ENCODE measurements around the gene CWF19L1. TPM values are rescaled to one million over a fixed set of nuclear protein-coding genes. Genes with fewer than 3 reads are reported as not detected.

Gene CWF19L1
- total RNA-seq, 1 donor from 2014 or later = 25.0 TPM

DNA sequence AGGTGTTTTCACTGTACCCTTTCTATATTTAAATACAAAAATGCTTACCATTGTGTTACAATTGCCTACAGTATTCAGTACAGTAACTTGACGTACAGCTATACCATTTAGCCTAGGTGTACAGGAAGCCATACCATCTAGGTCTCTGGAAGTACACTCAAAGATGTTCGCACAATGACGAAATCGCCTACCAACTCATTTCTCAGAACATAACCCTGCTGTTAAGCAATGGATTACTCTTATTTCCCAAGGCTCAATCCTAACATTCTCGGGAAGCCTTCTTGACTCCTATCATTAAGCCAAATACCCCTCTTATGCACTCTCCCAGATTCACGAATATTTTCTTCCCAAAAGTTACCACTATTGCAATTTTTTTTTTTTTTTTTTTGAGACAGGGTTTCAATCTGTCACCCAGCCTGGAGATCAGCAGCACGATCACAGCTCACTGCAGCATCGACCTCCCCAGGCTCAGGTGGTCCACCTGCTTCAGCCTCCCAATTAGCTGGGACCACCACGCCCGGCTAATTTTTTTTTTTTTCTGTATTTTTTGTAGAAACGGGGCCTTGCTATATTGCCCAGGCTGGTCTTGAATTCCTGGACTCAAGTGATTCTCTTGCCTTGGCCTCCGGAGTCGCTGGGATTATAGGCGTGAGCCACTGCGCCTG is 1.5 kb downstream of the CWF19L1 start:
- TF ChIP-seq, protein P1, sequence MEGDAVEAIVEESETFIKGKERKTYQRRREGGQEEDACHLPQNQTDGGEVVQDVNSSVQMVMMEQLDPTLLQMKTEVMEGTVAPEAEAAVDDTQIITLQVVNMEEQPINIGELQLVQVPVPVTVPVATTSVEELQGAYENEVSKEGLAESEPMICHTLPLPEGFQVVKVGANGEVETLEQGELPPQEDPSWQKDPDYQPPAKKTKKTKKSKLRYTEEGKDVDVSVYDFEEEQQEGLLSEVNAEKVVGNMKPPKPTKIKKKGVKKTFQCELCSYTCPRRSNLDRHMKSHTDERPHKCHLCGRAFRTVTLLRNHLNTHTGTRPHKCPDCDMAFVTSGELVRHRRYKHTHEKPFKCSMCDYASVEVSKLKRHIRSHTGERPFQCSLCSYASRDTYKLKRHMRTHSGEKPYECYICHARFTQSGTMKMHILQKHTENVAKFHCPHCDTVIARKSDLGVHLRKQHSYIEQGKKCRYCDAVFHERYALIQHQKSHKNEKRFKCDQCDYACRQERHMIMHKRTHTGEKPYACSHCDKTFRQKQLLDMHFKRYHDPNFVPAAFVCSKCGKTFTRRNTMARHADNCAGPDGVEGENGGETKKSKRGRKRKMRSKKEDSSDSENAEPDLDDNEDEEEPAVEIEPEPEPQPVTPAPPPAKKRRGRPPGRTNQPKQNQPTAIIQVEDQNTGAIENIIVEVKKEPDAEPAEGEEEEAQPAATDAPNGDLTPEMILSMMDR (IDR thresholded peaks at IDR 0.05; ENCODE audit: insufficient read depth, low read length, severe bottlenecking) = no peak
- H3K4me3 ChIP-seq (ENCODE audit: low read depth, low read length) = no peak overlapping the region
- FAIRE-seq = no peak
- DNase-seq (ENCODE audit: low read depth) = no peak
- H3K27me3 ChIP-seq (ENCODE audit: control insufficient read depth, insufficient read depth, low read length) = no peaks in the 10 kb centered on the region
- no peaks in the 10 kb centered on the region for H3K36me3 ChIP-seq (ENCODE audit: control insufficient read depth, insufficient read depth, low read length)

- TF ChIP-seq, protein P1 (IDR thresholded peaks at IDR 0.05; ENCODE audit: insufficient read depth, low read length, severe bottlenecking) = no peak
Observed at GRCh38 chr10:100254191-100254590, 13.2 kb downstream of the CWF19L1 start.

DNA sequence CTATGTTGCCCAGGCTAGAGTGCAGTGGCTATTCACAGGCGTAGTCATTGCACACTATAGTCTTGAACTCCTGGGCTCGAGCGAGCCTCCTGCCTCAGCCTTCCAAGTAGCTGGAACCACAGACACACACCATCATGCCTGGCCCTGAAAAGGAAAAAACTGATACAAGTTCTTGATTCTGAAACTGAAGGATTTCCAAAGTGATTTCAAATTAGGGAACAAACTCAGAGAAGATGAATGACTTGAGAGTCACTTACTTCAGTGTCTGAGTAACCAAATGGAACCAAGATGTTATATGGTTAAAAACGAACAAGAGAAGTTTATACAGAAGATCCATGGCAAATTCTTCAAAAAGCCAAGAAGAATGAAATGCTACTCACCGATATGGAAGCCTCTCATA is 14.4 kb downstream of the CWF19L1 start:
- Histone ChIP-seq H3K27me3 (ENCODE audit: control insufficient read depth, insufficient read depth, low read length) (no peaks in the 10 kb centered on the region), H3K36me3 (ENCODE audit: control insufficient read depth, insufficient read depth, low read length) (peaks cover 10% of the 10 kb centered on the region), H3K4me3 (ENCODE audit: low read depth, low read length) (no peak overlapping the region)
- TF ChIP-seq, protein P1 (IDR thresholded peaks at IDR 0.05; ENCODE audit: insufficient read depth, low read length, severe bottlenecking) = no peak
- FAIRE-seq = no peak
- DNase-seq (ENCODE audit: low read depth) = no peak

More at GRCh38 chr10:100254191-100254590, 13.2 kb downstream of the CWF19L1 start:
- Histone ChIP-seq H3K4me3 (ENCODE audit: low read depth, low read length) (no peak overlapping the region), H3K36me3 (ENCODE audit: control insufficient read depth, insufficient read depth, low read length) (peaks cover 5% of the 10 kb centered on the region), H3K27me3 (ENCODE audit: control insufficient read depth, insufficient read depth, low read length) (no peaks in the 10 kb centered on the region)
- DNase-seq (ENCODE audit: low read depth) (no peak), FAIRE-seq (no peak)

DNA sequence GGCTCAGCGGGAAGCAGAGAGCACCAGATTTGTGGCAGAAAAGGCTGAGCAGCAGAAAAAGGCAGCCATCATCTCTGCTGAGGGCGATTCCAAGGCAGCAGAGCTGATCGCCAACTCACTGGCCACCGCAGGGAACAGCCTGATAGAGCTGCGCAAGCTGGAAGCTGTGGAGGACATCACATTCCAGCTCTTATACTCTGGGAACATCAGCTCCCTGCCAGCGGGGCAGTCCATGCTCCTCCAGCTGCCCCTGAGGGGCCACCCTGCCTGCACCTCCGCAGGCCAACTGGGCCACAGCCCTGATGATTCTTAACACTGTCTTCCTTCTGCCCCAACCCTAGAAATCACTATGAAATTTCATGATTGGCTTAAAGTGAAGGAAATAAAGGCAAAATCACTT is 18.6 kb downstream of the CWF19L1 start:
- peaks cover 11% of the 10 kb centered on the region for H3K36me3 ChIP-seq (ENCODE audit: control insufficient read depth, insufficient read depth, low read length)
- TF ChIP-seq, protein P1 (IDR thresholded peaks at IDR 0.05; ENCODE audit: insufficient read depth, low read length, severe bottlenecking) = no peak
- no peak overlapping the region for H3K4me3 ChIP-seq (ENCODE audit: low read depth, low read length)
- no peak for DNase-seq (ENCODE audit: low read depth)
- H3K27me3 ChIP-seq (ENCODE audit: control insufficient read depth, insufficient read depth, low read length) = no peaks in the 10 kb centered on the region
- FAIRE-seq = no peak

DNA sequence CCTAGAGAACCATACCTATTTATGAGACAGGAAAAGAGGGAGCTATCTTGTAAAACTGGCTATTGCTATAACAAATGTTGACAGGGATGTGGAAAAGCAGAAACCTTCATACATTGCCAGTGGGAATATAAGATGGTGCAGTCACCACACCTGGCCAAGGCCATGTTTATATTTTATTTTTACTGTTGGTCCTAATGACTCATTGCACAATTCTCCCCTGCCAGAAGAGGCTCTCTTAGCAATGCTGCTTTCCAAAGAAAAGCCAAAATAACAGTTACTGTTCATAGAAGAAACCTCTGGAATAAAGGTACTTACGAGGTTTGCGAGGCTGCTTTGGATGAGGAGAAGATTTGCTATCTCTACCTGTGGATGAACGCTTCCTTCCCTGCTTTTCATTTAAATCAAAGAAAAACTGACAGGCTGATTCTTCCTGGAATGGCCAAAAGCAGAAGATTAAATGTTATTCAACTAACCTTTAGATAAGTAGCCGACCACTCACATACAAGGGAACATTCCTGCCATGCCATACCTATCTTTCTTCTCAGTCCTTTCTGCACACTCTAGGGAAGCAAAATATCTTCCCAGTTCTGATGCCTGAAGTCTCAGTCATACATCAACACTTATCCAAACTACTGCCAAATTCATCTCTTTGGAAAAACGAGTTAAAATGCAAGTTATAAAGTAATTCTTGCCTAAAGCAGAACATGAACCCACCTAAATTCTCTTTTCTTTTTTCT is 21.8 kb downstream of the CWF19L1 start:
- TF ChIP-seq, protein P1 (IDR thresholded peaks at IDR 0.05; ENCODE audit: insufficient read depth, low read length, severe bottlenecking) = no peak
- FAIRE-seq (no peak), DNase-seq (ENCODE audit: low read depth) (no peak)
- Histone ChIP-seq H3K4me3 (ENCODE audit: low read depth, low read length) (no peak overlapping the region), H3K36me3 (ENCODE audit: control insufficient read depth, insufficient read depth, low read length) (peaks cover 13% of the 10 kb centered on the region), H3K27me3 (ENCODE audit: control insufficient read depth, insufficient read depth, low read length) (no peaks in the 10 kb centered on the region)

All from bronchial epithelial cell (primary cell).